K562 (cell line): ENCODE results near the gene DGKE. TPM values are rescaled to one million over a fixed set of nuclear protein-coding genes. Genes with fewer than 3 reads are reported as not detected.

Source experiments
- CAMTA2 ChIP-seq: fragments of 250-450 bp; sonication (Bioruptor Pico); conservative IDR thresholded peaks from 2 replicates; pipeline ENCODE4 v1.5.1; 2022
- CREB3L1 ChIP-seq: fragments of 450-650 bp; IDR thresholded peaks from 2 replicates; pipeline ENCODE4 v1.6.1; 2014; ENCODE audit warnings: low read depth, mild to moderate bottlenecking, moderate library complexity, borderline replicate concordance
- DMBX1 ChIP-seq: fragments of 250-450 bp; sonication (Bioruptor Pico); IDR thresholded peaks from 2 replicates; pipeline ENCODE4 v1.8.0; 2022; ENCODE audit warnings: inconsistent platforms, mild to moderate bottlenecking, moderate library complexity, borderline replicate concordance
- ERF ChIP-seq: fragments of 450-650 bp; formaldehyde crosslinking; IDR thresholded peaks from 2 replicates; pipeline ENCODE4 v1.4.0; 2020; ENCODE audit warnings: mild to moderate bottlenecking, mixed read lengths
- ETV5 ChIP-seq: sonication (generic); formaldehyde crosslinking; IDR thresholded peaks from 2 replicates; pipeline ENCODE4 v1.4.0; 2020; ENCODE audit warnings: low read depth, mild to moderate bottlenecking, missing genetic modification reagents
- FOXP1 ChIP-seq: sonication (generic); formaldehyde crosslinking; IDR thresholded peaks from 2 replicates; pipeline ENCODE4 v1.8.0; 2022; ENCODE audit warnings: mild to moderate bottlenecking, missing genetic modification reagents
- GABPA ChIP-seq: fragments of 200-800 bp; sonication (Bioruptor generic); conservative IDR thresholded peaks from 2 replicates; pipeline ENCODE4 v1.6.1; 2016; ENCODE audit warnings: low read depth, missing genetic modification characterization, missing compliant biosample characterization
- GATAD2A ChIP-seq: fragments of 450-650 bp; IDR thresholded peaks from 2 replicates; pipeline ENCODE4 v1.6.1; 2017
- HEY1 ChIP-seq: fragments of 250-450 bp; sonication (Bioruptor Pico); IDR thresholded peaks from 2 replicates; pipeline ENCODE4 v1.5.0; 2020; ENCODE audit warnings: mild to moderate bottlenecking, moderate library complexity, borderline replicate concordance
- HMGN3 ChIP-seq: IDR thresholded peaks from 2 replicates; pipeline ENCODE4 v1.6.1; 2011; ENCODE audit warnings: borderline replicate concordance, low read depth, mild to moderate bottlenecking, mixed read lengths, low read length; ENCODE audit not compliant: insufficient read length; ENCODE audit errors: extremely low read depth
- NR2F6 ChIP-seq: fragments of 450-650 bp; formaldehyde crosslinking; IDR thresholded peaks from 2 replicates; pipeline ENCODE4 v1.4.0; 2020; ENCODE audit warnings: mild to moderate bottlenecking
- PCBP1 ChIP-seq: fragments of 200-400 bp; formaldehyde crosslinking; IDR thresholded peaks from 2 replicates; pipeline ENCODE4 v1.6.1; 2018; ENCODE audit warnings: mild to moderate bottlenecking, low read depth, low read length; ENCODE audit not compliant: poor library complexity, severe bottlenecking
- POLR2B ChIP-seq: fragments of 450-650 bp; IDR thresholded peaks from 2 replicates; pipeline ENCODE4 v1.6.1; 2018; ENCODE audit warnings: low read depth; ENCODE audit not compliant: partially characterized antibody
- RB1 ChIP-seq: fragments of 450-650 bp; IDR thresholded peaks from 2 replicates; pipeline ENCODE4 v1.6.1; 2017; ENCODE audit warnings: low read depth, mild to moderate bottlenecking
- RBBP5 ChIP-seq: fragments of 200-600 bp; sonication (generic); IDR thresholded peaks from 2 replicates; pipeline ENCODE4 v1.6.1; 2012; ENCODE audit warnings: borderline replicate concordance, mild to moderate bottlenecking, low read length, control low read depth, inconsistent platforms; ENCODE audit not compliant: insufficient read depth, poor library complexity, severe bottlenecking
- RBM15 ChIP-seq: fragments of 200-400 bp; formaldehyde crosslinking; IDR thresholded peaks from 2 replicates; pipeline ENCODE4 v1.6.1; 2018; ENCODE audit warnings: mild to moderate bottlenecking, low read length, moderate library complexity; ENCODE audit not compliant: insufficient read depth
- SIN3A ChIP-seq, 2 experiments: fragments of 150-350 bp in 1 of 2; IDR thresholded peaks; 2 replicates each; pipeline ENCODE4 v1.6.1; 2011 to 2016; ENCODE audit warnings: borderline replicate concordance in 2 of 2, low read depth in 2 of 2, low read length in 2 of 2, mild to moderate bottlenecking in 2 of 2, moderate library complexity in 2 of 2; ENCODE audit not compliant: control insufficient read depth in 1 of 2
- THRAP3 ChIP-seq: fragments of 450-650 bp; IDR thresholded peaks from 2 replicates; pipeline ENCODE4 v1.6.1; 2016; ENCODE audit warnings: mild to moderate bottlenecking, inconsistent platforms, borderline replicate concordance
- ZBTB11 ChIP-seq, 3 experiments: fragments of 200-800 bp in 1 of 3; fragments of 250-450 bp in 1 of 3; fragments of 450-650 bp in 1 of 3; sonication (Bioruptor Pico) in 1 of 3; sonication (Bioruptor generic) in 1 of 3; formaldehyde crosslinking in 1 of 3; IDR thresholded peaks; 2 replicates each; pipeline versions ENCODE4 v1.6.1 to v1.8.0; 2016 to 2022; ENCODE audit warnings: mild to moderate bottlenecking in 2 of 3, missing genetic modification characterization in 2 of 3, missing compliant biosample characterization in 1 of 3, moderate library complexity in 1 of 3
- ZBTB26 ChIP-seq: fragments of 450-650 bp; formaldehyde crosslinking; IDR thresholded peaks from 2 replicates; pipeline ENCODE4 v1.4.0; 2022; ENCODE audit warnings: missing genetic modification characterization
- polyA plus RNA-seq, 8 experiments: library from polyadenylated mRNA; depleted of rRNA in 4 of 8; stranded (reverse) in 5 of 8; unstranded in 3 of 8; fragments of >200 nt; fragmentation: Nextera tagmentation in 2 of 8; fragmentation: Illumina TruSeq in 1 of 8; extraction: Ambion mirVana in 2 of 8; extraction: Trizol in 1 of 8; gene quantifications; 2 replicates each; pipeline versions ENCODE4 v1.2.1 to v1.2.3, GENCODE V29; 2011 to 2014; ENCODE audit warnings: inconsistent platforms in 1 of 8, missing spikeins in 1 of 8
- total RNA-seq, 7 experiments: library from RNA; depleted of rRNA in 6 of 7; stranded (reverse); fragments of >200 nt in 6 of 7; fragmentation: Illumina TruSeq in 2 of 7; extraction: Trizol in 2 of 7; gene quantifications; 2 replicates each; pipeline versions ENCODE4 v1.2.1 to v1.2.3, GENCODE V29; 2011 to 2021; ENCODE audit warnings: low replicate concordance in 1 of 7

DGKE gene
- total and polyA plus RNA-seq, 9 of the 15 experiments (the other 6 are each of a cell fraction or from before 2014, with no cell fraction given), result 1.3 to 9.9 (median 5.9) TPM

- TF ChIP-seq ZBTB11 (CRISPR knock-in tag; IDR thresholded peaks at IDR 0.05), result peak; percentile 72 to 97 (median 93)
- TF ChIP-seq GATAD2A, result no peak
- no peak for TF ChIP-seq DMBX1
- TF ChIP-seq PCBP1, result peak; percentile 74
- no peak for TF ChIP-seq RBM15
- TF ChIP-seq FOXP1 (CRISPR knock-in tag), result no peak
- no peak for TF ChIP-seq CREB3L1
- TF ChIP-seq HMGN3, result no peak
- TF ChIP-seq GABPA (tag), result peak; percentile 65
- TF ChIP-seq ZBTB26 (CRISPR knock-in tag), result no peak
- TF ChIP-seq THRAP3, result no peak
- TF ChIP-seq RBBP5, result peak; percentile 80
- peak; percentile 41; the same call in 1 of the 2 replicates for TF ChIP-seq ERF (CRISPR knock-in tag)
- TF ChIP-seq RB1, result no peak; the same call in 1 of the 2 replicates
- peak; percentile 33 to 72; a peak in 1 of 4 replicates for TF ChIP-seq SIN3A (IDR thresholded peaks at IDR 0.05; ENCODE audit: borderline replicate concordance in 2 of 2, control insufficient read depth in 1 of 2, low read depth in 2 of 2, low read length in 2 of 2)
- 0 out of 2 replicates have a peak, but pooled peaks have one; percentile 10 for TF ChIP-seq ETV5 (CRISPR knock-in tag)
- no peak for TF ChIP-seq HEY1 (CRISPR knock-in tag)
- TF ChIP-seq CAMTA2, result no peak
- TF ChIP-seq POLR2B, result no peak
- TF ChIP-seq NR2F6, result no peak
These were observed 671 bp downstream of the DGKE start (continued) for GRCh38 chr17:56834380-56835263.
